OCI-LY3 (cell line): ENCODE data around the gene KLHL5.
A peak's percentile ranks its signal among the peaks of the same experiment; 100 is the strongest.

ENCODE experiments used
- EZH2phosphoT487 ChIP-seq: fragments of 200-600 bp; shearing (Covaris generic); IDR thresholded peaks from 2 replicates; pipeline ENCODE4 v1.6.1; 2018; ENCODE audit warnings: antibody characterized with exemption, mixed run types, low read depth
- TF ChIP-seq, protein P1 (sequence below): fragments of 200-600, 300-600 bp; sonication (generic); IDR thresholded peaks from 2 replicates; pipeline ENCODE4 v1.5.1; 2014; ENCODE audit warnings: antibody characterized with exemption, low read length, low read depth

- TF ChIP-seq, protein P1, sequence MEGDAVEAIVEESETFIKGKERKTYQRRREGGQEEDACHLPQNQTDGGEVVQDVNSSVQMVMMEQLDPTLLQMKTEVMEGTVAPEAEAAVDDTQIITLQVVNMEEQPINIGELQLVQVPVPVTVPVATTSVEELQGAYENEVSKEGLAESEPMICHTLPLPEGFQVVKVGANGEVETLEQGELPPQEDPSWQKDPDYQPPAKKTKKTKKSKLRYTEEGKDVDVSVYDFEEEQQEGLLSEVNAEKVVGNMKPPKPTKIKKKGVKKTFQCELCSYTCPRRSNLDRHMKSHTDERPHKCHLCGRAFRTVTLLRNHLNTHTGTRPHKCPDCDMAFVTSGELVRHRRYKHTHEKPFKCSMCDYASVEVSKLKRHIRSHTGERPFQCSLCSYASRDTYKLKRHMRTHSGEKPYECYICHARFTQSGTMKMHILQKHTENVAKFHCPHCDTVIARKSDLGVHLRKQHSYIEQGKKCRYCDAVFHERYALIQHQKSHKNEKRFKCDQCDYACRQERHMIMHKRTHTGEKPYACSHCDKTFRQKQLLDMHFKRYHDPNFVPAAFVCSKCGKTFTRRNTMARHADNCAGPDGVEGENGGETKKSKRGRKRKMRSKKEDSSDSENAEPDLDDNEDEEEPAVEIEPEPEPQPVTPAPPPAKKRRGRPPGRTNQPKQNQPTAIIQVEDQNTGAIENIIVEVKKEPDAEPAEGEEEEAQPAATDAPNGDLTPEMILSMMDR: peak; percentile 28
- TF ChIP-seq EZH2phosphoT487: no peak
Measured at GRCh38 chr4:39029752-39030694, 32.0 kb upstream of the KLHL5 start.
